B cell (primary cell): ENCODE results near the gene TLNRD1. TPM values are rescaled to one million over a fixed set of nuclear protein-coding genes. Genes with fewer than 3 reads are reported as not detected.

ENCODE experiments used
- ATAC-seq: fragments of 200-7000 bp; cut with Tn5 transposase; one replicate; pipeline ENCODE4 v1.10.0; 2021; ENCODE audit warnings: low read depth, mild to moderate bottlenecking, moderate number of reproducible peaks, moderate library complexity
- CTCF ChIA-PET: fragments of 350-600 bp; sonication (Branson Sonifier 250); formaldehyde crosslinking; loops from one replicate; lab custom pipeline; 2021; ENCODE audit warnings: antibody characterized with exemption, inconsistent platforms; lab: Charles Lee
- POLR2A ChIA-PET: fragments of 350-600 bp; sonication (Branson Sonifier 250); formaldehyde crosslinking; loops from one replicate; lab custom pipeline; 2021; ENCODE audit warnings: antibody characterized with exemption; lab: Charles Lee
- DNase-seq: peaks from one replicate; pipeline ENCODE4 v3.0.0; 2013
- H2AFZ ChIP-seq: 2 replicates; pipeline ENCODE4 v1.6.1; 2012; ENCODE audit warnings: mild to moderate bottlenecking, low read depth, low read length; ENCODE audit not compliant: insufficient read depth, poor library complexity, severe bottlenecking
- H3K27ac ChIP-seq, 2 donors: 1 replicate in 1 of 2; 2 replicates in 1 of 2; pipeline ENCODE4 v1.5.1; 2012 to 2013; ENCODE audit warnings: low read length in 2 of 2, mild to moderate bottlenecking in 2 of 2, moderate library complexity in 1 of 2
- H3K27me3 ChIP-seq, 4 experiments: fragments of 200-600 bp in 1 of 4; sonication (generic) in 1 of 4; replicated peaks in 1 of 4; 1 replicate in 2 of 4; 2 replicates in 2 of 4; pipeline versions ENCODE4 v1.6.1 to v1.7.0; 2013 to 2016; ENCODE audit warnings: low read length in 3 of 4, mild to moderate bottlenecking in 2 of 4, mixed read lengths in 1 of 4, moderate library complexity in 1 of 4; ENCODE audit not compliant: insufficient read depth in 4 of 4, control insufficient read depth in 3 of 4; ENCODE audit errors: control extremely low read depth in 1 of 4
- H3K36me3 ChIP-seq, 2 experiments: replicated peaks in 1 of 2; 1 replicate in 1 of 2; 2 replicates in 1 of 2; pipeline versions ENCODE4 v1.6.1 to v1.7.1; 2013; ENCODE audit warnings: low read length in 1 of 2; ENCODE audit not compliant: insufficient read depth in 2 of 2, control insufficient read depth in 1 of 2; ENCODE audit errors: control extremely low read depth in 1 of 2, extremely low read depth in 1 of 2
- H3K4me1 ChIP-seq, 2 donors: fragments of 200-600 bp in 1 of 2; sonication (generic) in 1 of 2; 1 replicate in 1 of 2; 2 replicates in 1 of 2; pipeline versions ENCODE4 v1.5.1 to v1.6.1; 2013 to 2017; ENCODE audit warnings: low read length in 2 of 2; ENCODE audit not compliant: control insufficient read depth in 2 of 2, insufficient read depth in 2 of 2
- H3K4me2 ChIP-seq: replicated peaks from 2 replicates; pipeline ENCODE3; 2012; ENCODE audit warnings: mild to moderate bottlenecking, low read depth, low read length; ENCODE audit not compliant: poor library complexity, severe bottlenecking
- H3K4me3 ChIP-seq, 5 experiments: fragments of 200-600 bp in 1 of 5; sonication (generic) in 1 of 5; 1 replicate in 3 of 5; 2 replicates in 2 of 5; pipeline versions ENCODE4 v1.5.1 to v1.7.0; 2011 to 2016; ENCODE audit warnings: low read length in 4 of 5, mild to moderate bottlenecking in 4 of 5, low read depth in 2 of 5, control low read depth in 1 of 5, moderate library complexity in 1 of 5; ENCODE audit not compliant: insufficient read depth in 1 of 5; ENCODE audit errors: control extremely low read depth in 1 of 5, extremely low read depth in 1 of 5
- H3K79me2 ChIP-seq: fragments of 200-600 bp; sonication (generic); one replicate; pipeline ENCODE4 v1.6.0; 2016; ENCODE audit warnings: low read length; ENCODE audit not compliant: control insufficient read depth, insufficient read depth
- H3K9ac ChIP-seq: fragments of 200-600 bp; sonication (generic); 2 replicates; pipeline ENCODE4 v1.6.1; 2017; ENCODE audit warnings: mild to moderate bottlenecking, low read length, moderate library complexity
- H3K9me3 ChIP-seq, 3 donors: one replicate each; pipeline versions ENCODE4 v1.6.1 to v1.7.1; 2013; ENCODE audit warnings: low read length in 2 of 3; ENCODE audit not compliant: control insufficient read depth in 2 of 3, insufficient read depth in 1 of 3; ENCODE audit errors: control extremely low read depth in 1 of 3
- H4K20me1 ChIP-seq: 2 replicates; pipeline ENCODE4 v1.6.0; 2012; ENCODE audit warnings: mild to moderate bottlenecking, low read length; ENCODE audit not compliant: insufficient read depth, control insufficient read depth, poor library complexity, severe bottlenecking
- H3K27ac Mint-ChIP-seq: one replicate; pipeline ENCODE4 v1.8.0; 2021; ENCODE audit warnings: mixed read lengths
- H3K27me3 Mint-ChIP-seq: one replicate; pipeline ENCODE4 v1.8.0; 2021; ENCODE audit warnings: mixed read lengths
- H3K4me1 Mint-ChIP-seq: one replicate; pipeline ENCODE4 v1.8.0; 2021; ENCODE audit warnings: mixed read lengths
- H3K4me3 Mint-ChIP-seq: one replicate; pipeline ENCODE4 v1.8.0; 2021; ENCODE audit warnings: mixed read lengths
- H3K9me3 Mint-ChIP-seq: one replicate; pipeline ENCODE4 v1.8.0; 2022; ENCODE audit warnings: mixed read lengths; ENCODE audit not compliant: insufficient read depth
- EZH2 ChIP-seq: IDR thresholded peaks from 2 replicates; pipeline ENCODE4 v1.6.1; 2012; ENCODE audit warnings: borderline replicate concordance, low read depth, mild to moderate bottlenecking, moderate library complexity, low read length; ENCODE audit not compliant: insufficient read depth, poor library complexity, severe bottlenecking
- WGBS: methylation state at CpG from one replicate; pipeline ENCODE4 v1.1.5; 2013; ENCODE audit warnings: missing lambda C conversion rate; ENCODE audit not compliant: insufficient coverage; 5-methylcytosine and 5-hydroxymethylcytosine counted together
- intact Hi-C: fragments of 100-400 bp; cut with micrococcal nuclease; formaldehyde crosslinking; loops from one replicate; pipeline ENCODE4 v1.10.0; 2022
- polyA plus RNA-seq: library from polyadenylated mRNA; depleted of rRNA; stranded (reverse); fragments of >200 nt; gene quantifications from 2 replicates; pipeline ENCODE4 v1.2.3, GENCODE V29; 2012
- total RNA-seq, 2 donors: library from RNA; stranded (reverse); fragments of 120-200 nt in 1 of 2; gene quantifications; 1 replicate in 1 of 2; 2 replicates in 1 of 2; pipeline versions ENCODE4 v1.2.3 to v1.2.4, GENCODE V29; 2013 to 2022
- TF ChIP-seq, protein P1 (sequence below): fragments of 200-600 bp; IDR thresholded peaks from one replicate; pipeline ENCODE4 v1.8.0; 2022; ENCODE audit warnings: antibody characterized with exemption, mild to moderate bottlenecking

Gene TLNRD1
- total and polyA plus RNA-seq, 2 donors (not counting 1 experiment from before 2014, with no cell fraction given): 11.4 to 26.7 TPM

DNA sequence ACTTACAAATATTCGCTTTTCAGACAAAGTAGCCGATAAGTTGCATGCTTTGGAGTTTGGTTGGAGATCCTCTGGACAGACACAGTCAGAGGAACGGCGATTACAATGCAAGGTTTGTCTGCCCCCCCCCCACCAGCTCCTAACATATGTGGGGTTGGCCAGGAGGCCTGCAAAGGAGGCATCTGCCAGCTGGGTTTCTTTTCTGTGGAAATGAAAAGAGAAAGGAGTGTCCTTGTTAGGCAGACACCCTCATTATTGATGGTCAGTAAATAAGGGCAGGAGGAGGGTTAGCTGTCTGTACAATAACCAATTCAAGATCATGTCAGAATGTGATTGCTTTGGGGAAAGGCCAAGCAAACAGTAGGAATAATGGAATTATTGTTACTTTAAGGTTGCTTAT, 49.1 kb downstream of the TLNRD1 start:
- Histone ChIP-seq H3K4me1 (no peaks in the 10 kb centered on the region), H4K20me1 (no peaks in the 10 kb centered on the region), H3K36me3 (no peaks in the 10 kb centered on the region), H3K9me3 (peaks cover 0 to 13% (median 7%) of the 10 kb centered on the region in 3 donors), H2AFZ (no peak overlapping the region), H3K27ac (no peak overlapping the region), H3K4me2 (no peak overlapping the region), H3K27me3 (no peaks in the 10 kb centered on the region), H3K4me3 (no peak overlapping the region), H3K79me2 (no peaks in the 10 kb centered on the region), H3K9ac (no peak overlapping the region)
- 96% methylated on average over 4 of the region's 4 CpGs for WGBS
- intact Hi-C loops: no loop called here
- no peak overlapping the region for H3K27ac Mint-ChIP-seq
- ATAC-seq (no peak), DNase-seq (no peak)
- no peak for TF ChIP-seq EZH2
- TF ChIP-seq, protein P1, sequence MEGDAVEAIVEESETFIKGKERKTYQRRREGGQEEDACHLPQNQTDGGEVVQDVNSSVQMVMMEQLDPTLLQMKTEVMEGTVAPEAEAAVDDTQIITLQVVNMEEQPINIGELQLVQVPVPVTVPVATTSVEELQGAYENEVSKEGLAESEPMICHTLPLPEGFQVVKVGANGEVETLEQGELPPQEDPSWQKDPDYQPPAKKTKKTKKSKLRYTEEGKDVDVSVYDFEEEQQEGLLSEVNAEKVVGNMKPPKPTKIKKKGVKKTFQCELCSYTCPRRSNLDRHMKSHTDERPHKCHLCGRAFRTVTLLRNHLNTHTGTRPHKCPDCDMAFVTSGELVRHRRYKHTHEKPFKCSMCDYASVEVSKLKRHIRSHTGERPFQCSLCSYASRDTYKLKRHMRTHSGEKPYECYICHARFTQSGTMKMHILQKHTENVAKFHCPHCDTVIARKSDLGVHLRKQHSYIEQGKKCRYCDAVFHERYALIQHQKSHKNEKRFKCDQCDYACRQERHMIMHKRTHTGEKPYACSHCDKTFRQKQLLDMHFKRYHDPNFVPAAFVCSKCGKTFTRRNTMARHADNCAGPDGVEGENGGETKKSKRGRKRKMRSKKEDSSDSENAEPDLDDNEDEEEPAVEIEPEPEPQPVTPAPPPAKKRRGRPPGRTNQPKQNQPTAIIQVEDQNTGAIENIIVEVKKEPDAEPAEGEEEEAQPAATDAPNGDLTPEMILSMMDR: no peak
- CTCF ChIA-PET: interaction anchor here (1.4 kb wide), 1 partner anchor 216 kb away, joined by 6 read pairs; no protein-coding TSS in a partner anchor
- no peak overlapping the region for H3K4me3 Mint-ChIP-seq
- peaks cover 3% of the 10 kb centered on the region for H3K9me3 Mint-ChIP-seq
- H3K4me1 Mint-ChIP-seq: peaks cover 11% of the 10 kb centered on the region
- H3K27me3 Mint-ChIP-seq: no peaks in the 10 kb centered on the region
- POLR2A ChIA-PET: no interaction called here

DNA sequence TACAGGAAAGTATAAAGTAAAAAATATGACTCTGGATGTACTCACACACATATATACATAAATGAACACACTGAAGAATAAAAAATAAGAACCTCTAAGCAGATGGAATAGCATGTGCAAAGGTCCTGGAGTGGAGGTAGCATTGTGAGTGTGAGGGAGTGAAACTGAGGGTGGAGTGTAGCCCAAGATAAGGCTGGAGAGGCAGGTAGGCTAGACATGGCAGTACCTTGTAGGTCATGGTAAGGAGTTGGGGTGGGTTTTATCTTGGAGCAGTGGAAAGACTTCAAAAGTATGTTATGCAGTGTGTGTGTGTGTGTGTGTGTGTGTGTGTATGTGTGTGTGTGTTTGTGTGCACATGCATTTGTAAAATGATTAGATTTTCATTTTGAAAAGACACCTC, 49.5 kb downstream of the TLNRD1 start:
- H2AFZ ChIP-seq: no peak overlapping the region
- no peaks in the 10 kb centered on the region for H4K20me1 ChIP-seq
- ChIA-PET POLR2A (no interaction called here), CTCF (interaction anchor here (1.4 kb wide), 1 partner anchor 216 kb away, joined by 6 read pairs; no protein-coding TSS in a partner anchor)
- ATAC-seq (no peak), DNase-seq (no peak)
- intact Hi-C loops: no loop called here
- no peak overlapping the region for H3K4me3 Mint-ChIP-seq
- no peaks in the 10 kb centered on the region for H3K27me3 Mint-ChIP-seq
- H3K27me3 ChIP-seq: no peaks in the 10 kb centered on the region
- H3K9me3 Mint-ChIP-seq: peaks cover 3% of the 10 kb centered on the region
- peaks cover 11% of the 10 kb centered on the region for H3K4me1 Mint-ChIP-seq
- H3K9ac ChIP-seq: no peak overlapping the region
- H3K27ac Mint-ChIP-seq: no peak overlapping the region
- H3K4me1 ChIP-seq: no peaks in the 10 kb centered on the region
- peaks cover 0 to 13% (median 7%) of the 10 kb centered on the region in 3 donors for H3K9me3 ChIP-seq
- no peak overlapping the region for H3K4me2 ChIP-seq
- no peaks in the 10 kb centered on the region for H3K79me2 ChIP-seq
- TF ChIP-seq EZH2: no peak
- TF ChIP-seq, protein P1: no peak
- H3K27ac ChIP-seq: no peak overlapping the region
- no peaks in the 10 kb centered on the region for H3K36me3 ChIP-seq
- H3K4me3 ChIP-seq: no peak overlapping the region
